ENCODE results near the gene GRWD1. TPM values are rescaled to one million over a fixed set of nuclear protein-coding genes. Genes with fewer than 3 reads are reported as not detected.
A peak's percentile ranks its signal among the peaks of the same experiment; 100 is the strongest.
"Not testable (repeated sequence)": the region's sequence is repeated elsewhere in the genome, so short reads cannot be mapped to it uniquely, and the experiment has no call there.

GRWD1 gene
- total RNA-seq, 1 donor = 15.2 TPM

- no peaks in the 10 kb centered on the region for H3K9me3 ChIP-seq (ENCODE audit: low read depth, low read length)
- H3K27me3 ChIP-seq (ENCODE audit: insufficient read depth, low read length) = no peaks in the 10 kb centered on the region
- no peak overlapping the region for H3K4me3 ChIP-seq (ENCODE audit: low read length)
- H3K4me1 ChIP-seq (ENCODE audit: insufficient read depth, low read length) = peaks cover 16% of the 10 kb centered on the region
Observed at GRCh38 chr19:48478339-48479256, 32.8 kb downstream of the GRWD1 start.

- H3K9me3 ChIP-seq (ENCODE audit: low read depth, low read length) = no peaks in the 10 kb centered on the region
- H3K27me3 ChIP-seq (ENCODE audit: insufficient read depth, low read length) = no peaks in the 10 kb centered on the region
- H3K4me1 ChIP-seq (ENCODE audit: insufficient read depth, low read length) = peaks cover 16% of the 10 kb centered on the region
- H3K4me3 ChIP-seq (ENCODE audit: low read length) = no peak overlapping the region
Observed at GRCh38 chr19:48479686-48480085, 33.9 kb downstream of the GRWD1 start.

- no peaks in the 10 kb centered on the region for H3K27me3 ChIP-seq (ENCODE audit: insufficient read depth, low read length)
- peak overlapping the region; percentile 49 for H3K4me3 ChIP-seq (ENCODE audit: low read length)
- no peaks in the 10 kb centered on the region for H3K9me3 ChIP-seq (ENCODE audit: low read depth, low read length)
- peaks cover 16% of the 10 kb centered on the region for H3K4me1 ChIP-seq (ENCODE audit: insufficient read depth, low read length)
Observed at GRCh38 chr19:48480183-48480557, 34.4 kb downstream of the GRWD1 start.

- H3K27me3 ChIP-seq (ENCODE audit: insufficient read depth, low read length) = no peaks in the 10 kb centered on the region
- H3K4me3 ChIP-seq (ENCODE audit: low read length) = peak overlapping the region; percentile 49
- peaks cover 16% of the 10 kb centered on the region for H3K4me1 ChIP-seq (ENCODE audit: insufficient read depth, low read length)
- no peaks in the 10 kb centered on the region for H3K9me3 ChIP-seq (ENCODE audit: low read depth, low read length)
Observed at GRCh38 chr19:48480558-48481500, 35.0 kb downstream of the GRWD1 start.

- Histone ChIP-seq H3K4me3 (ENCODE audit: low read length) (no peak overlapping the region), H3K27me3 (ENCODE audit: insufficient read depth, low read length) (no peaks in the 10 kb centered on the region), H3K9me3 (ENCODE audit: low read depth, low read length) (no peaks in the 10 kb centered on the region), H3K4me1 (ENCODE audit: insufficient read depth, low read length) (peaks cover 16% of the 10 kb centered on the region)
Observed at GRCh38 chr19:48481846-48482639, 36.3 kb downstream of the GRWD1 start.

GRCh38 chr19:48483301-48483700, 37.5 kb downstream of the GRWD1 start:
- Histone ChIP-seq H3K4me1 (ENCODE audit: insufficient read depth, low read length) (peaks cover 16% of the 10 kb centered on the region), H3K27me3 (ENCODE audit: insufficient read depth, low read length) (no peaks in the 10 kb centered on the region), H3K4me3 (ENCODE audit: low read length) (no peak overlapping the region), H3K9me3 (ENCODE audit: low read depth, low read length) (no peaks in the 10 kb centered on the region)

GRCh38 chr19:48484247-48484893, 38.6 kb downstream of the GRWD1 start:
- no peaks in the 10 kb centered on the region for H3K27me3 ChIP-seq (ENCODE audit: insufficient read depth, low read length)
- H3K4me1 ChIP-seq (ENCODE audit: insufficient read depth, low read length) = peaks cover 16% of the 10 kb centered on the region
- no peak overlapping the region for H3K4me3 ChIP-seq (ENCODE audit: low read length)
- H3K9me3 ChIP-seq (ENCODE audit: low read depth, low read length) = no peaks in the 10 kb centered on the region

- no peak overlapping the region for H3K4me3 ChIP-seq (ENCODE audit: low read length)
- no peaks in the 10 kb centered on the region for H3K27me3 ChIP-seq (ENCODE audit: insufficient read depth, low read length)
- H3K4me1 ChIP-seq (ENCODE audit: insufficient read depth, low read length) = peaks cover 17% of the 10 kb centered on the region
- no peaks in the 10 kb centered on the region for H3K9me3 ChIP-seq (ENCODE audit: low read depth, low read length)
Observed at GRCh38 chr19:48484931-48485612, 39.3 kb downstream of the GRWD1 start.

GRCh38 chr19:48486706-48487105, 40.9 kb downstream of the GRWD1 start:
- H3K4me1 ChIP-seq (ENCODE audit: insufficient read depth, low read length) = peaks cover 14% of the 10 kb centered on the region
- not testable (repeated sequence) for H3K9me3 ChIP-seq (ENCODE audit: low read depth, low read length); H3K4me3 ChIP-seq (ENCODE audit: low read length); H3K27me3 ChIP-seq (ENCODE audit: insufficient read depth, low read length)

- H3K9me3 ChIP-seq (ENCODE audit: low read depth, low read length) = no peaks in the 10 kb centered on the region
- H3K4me1 ChIP-seq (ENCODE audit: insufficient read depth, low read length) = peaks cover 22% of the 10 kb centered on the region
- no peaks in the 10 kb centered on the region for H3K27me3 ChIP-seq (ENCODE audit: insufficient read depth, low read length)
- no peak overlapping the region for H3K4me3 ChIP-seq (ENCODE audit: low read length)
Observed at GRCh38 chr19:48487544-48487943, 41.8 kb downstream of the GRWD1 start.

GRCh38 chr19:48487948-48488347, 42.2 kb downstream of the GRWD1 start:
- H3K9me3 ChIP-seq (ENCODE audit: low read depth, low read length) = no peaks in the 10 kb centered on the region
- no peaks in the 10 kb centered on the region for H3K27me3 ChIP-seq (ENCODE audit: insufficient read depth, low read length)
- no peak overlapping the region for H3K4me3 ChIP-seq (ENCODE audit: low read length)
- H3K4me1 ChIP-seq (ENCODE audit: insufficient read depth, low read length) = peaks cover 26% of the 10 kb centered on the region

- H3K9me3 ChIP-seq (ENCODE audit: low read depth, low read length); H3K4me3 ChIP-seq (ENCODE audit: low read length); H3K27me3 ChIP-seq (ENCODE audit: insufficient read depth, low read length): not testable (repeated sequence)
- H3K4me1 ChIP-seq (ENCODE audit: insufficient read depth, low read length) = peaks cover 27% of the 10 kb centered on the region
Observed at GRCh38 chr19:48488478-48488877, 42.7 kb downstream of the GRWD1 start.

- no peak overlapping the region for H3K4me3 ChIP-seq (ENCODE audit: low read length)
- H3K9me3 ChIP-seq (ENCODE audit: low read depth, low read length) = no peaks in the 10 kb centered on the region
- no peaks in the 10 kb centered on the region for H3K27me3 ChIP-seq (ENCODE audit: insufficient read depth, low read length)
- H3K4me1 ChIP-seq (ENCODE audit: insufficient read depth, low read length) = peaks cover 33% of the 10 kb centered on the region
Observed at GRCh38 chr19:48489608-48490216, 43.9 kb downstream of the GRWD1 start.
